ENCODE data around the gene EML1.

The EML1 gene

DNA sequence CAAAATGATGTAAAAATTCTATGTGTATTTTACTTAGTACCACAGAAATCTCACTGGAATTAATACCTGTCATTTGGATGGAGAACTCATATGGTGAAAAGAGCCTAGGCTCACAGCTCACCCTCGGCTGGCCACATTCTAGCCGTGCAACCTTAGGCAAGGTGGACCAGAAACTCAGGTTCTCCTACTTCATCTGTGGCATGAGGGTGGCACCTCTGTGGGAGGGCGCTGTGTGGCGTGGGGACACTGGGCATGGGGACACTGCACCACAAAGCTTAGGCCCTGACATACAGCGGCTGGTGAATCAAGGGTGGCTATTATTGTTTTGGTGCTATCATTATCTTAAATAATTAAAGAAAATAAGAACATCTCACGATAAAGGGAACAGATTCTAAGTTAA is 47.1 kb downstream of the EML1 start:
- H3K27me3 ChIP-seq (ENCODE audit: control insufficient read depth in 5 of 5, insufficient read depth in 4 of 5, low read length in 5 of 5) = no peaks in the 10 kb centered on the region
- H3K9me3 ChIP-seq (ENCODE audit: control insufficient read depth in 5 of 5, low read length in 5 of 5) = no peaks in the 10 kb centered on the region
- no peaks in the 10 kb centered on the region for H3K36me3 ChIP-seq (ENCODE audit: control insufficient read depth in 5 of 5, insufficient read depth in 5 of 5, low read length in 5 of 5)
- no peak overlapping the region for H3K4me3 ChIP-seq (ENCODE audit: low read depth in 1 of 5, low read length in 5 of 5)
- no peak overlapping the region for H3K27ac ChIP-seq (ENCODE audit: low read depth, low read length)
- H3K4me1 ChIP-seq (ENCODE audit: control insufficient read depth in 5 of 5, insufficient read depth in 5 of 5, low read length in 5 of 5) = peaks cover 0 to 3% (median 0%) of the 10 kb centered on the region in 5 donors
- no peak overlapping the region for H3K9ac ChIP-seq (ENCODE audit: low read length in 5 of 5)

DNA sequence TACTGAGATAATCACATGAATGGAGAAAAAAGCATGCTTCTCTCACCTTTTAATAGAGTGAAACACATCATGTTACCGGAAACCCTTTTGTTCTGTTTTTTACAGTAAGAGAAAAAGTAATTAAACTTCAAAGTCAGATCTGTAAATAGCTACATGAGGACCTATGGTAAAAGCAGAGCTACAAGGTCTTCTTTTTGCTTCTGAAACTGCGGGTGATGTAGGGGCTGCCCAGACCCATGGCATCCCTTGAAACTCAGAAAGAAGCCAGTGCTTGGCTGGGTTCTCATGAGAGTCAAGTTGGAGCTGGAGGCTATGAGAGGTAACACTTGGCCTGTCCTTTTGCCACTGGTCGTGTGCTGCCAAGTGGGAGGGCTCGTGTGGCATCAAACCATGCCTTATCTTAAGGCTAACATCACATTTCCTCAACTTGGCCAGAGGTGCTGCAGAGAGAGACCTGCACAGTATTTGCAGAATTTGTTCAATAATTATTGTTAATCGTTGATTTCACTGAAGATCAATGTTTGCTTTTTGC is 47.6 kb downstream of the EML1 start:
- Histone ChIP-seq H3K4me3 (ENCODE audit: low read depth in 1 of 5, low read length in 5 of 5) (no peak overlapping the region), H3K9ac (ENCODE audit: low read length in 5 of 5) (no peak overlapping the region), H3K36me3 (ENCODE audit: control insufficient read depth in 5 of 5, insufficient read depth in 5 of 5, low read length in 5 of 5) (no peaks in the 10 kb centered on the region), H3K27me3 (ENCODE audit: control insufficient read depth in 5 of 5, insufficient read depth in 4 of 5, low read length in 5 of 5) (no peaks in the 10 kb centered on the region), H3K27ac (ENCODE audit: low read depth, low read length) (no peak overlapping the region), H3K4me1 (ENCODE audit: control insufficient read depth in 5 of 5, insufficient read depth in 5 of 5, low read length in 5 of 5) (peaks cover 0 to 3% (median 0%) of the 10 kb centered on the region in 5 donors), H3K9me3 (ENCODE audit: control insufficient read depth in 5 of 5, low read length in 5 of 5) (no peaks in the 10 kb centered on the region)

DNA sequence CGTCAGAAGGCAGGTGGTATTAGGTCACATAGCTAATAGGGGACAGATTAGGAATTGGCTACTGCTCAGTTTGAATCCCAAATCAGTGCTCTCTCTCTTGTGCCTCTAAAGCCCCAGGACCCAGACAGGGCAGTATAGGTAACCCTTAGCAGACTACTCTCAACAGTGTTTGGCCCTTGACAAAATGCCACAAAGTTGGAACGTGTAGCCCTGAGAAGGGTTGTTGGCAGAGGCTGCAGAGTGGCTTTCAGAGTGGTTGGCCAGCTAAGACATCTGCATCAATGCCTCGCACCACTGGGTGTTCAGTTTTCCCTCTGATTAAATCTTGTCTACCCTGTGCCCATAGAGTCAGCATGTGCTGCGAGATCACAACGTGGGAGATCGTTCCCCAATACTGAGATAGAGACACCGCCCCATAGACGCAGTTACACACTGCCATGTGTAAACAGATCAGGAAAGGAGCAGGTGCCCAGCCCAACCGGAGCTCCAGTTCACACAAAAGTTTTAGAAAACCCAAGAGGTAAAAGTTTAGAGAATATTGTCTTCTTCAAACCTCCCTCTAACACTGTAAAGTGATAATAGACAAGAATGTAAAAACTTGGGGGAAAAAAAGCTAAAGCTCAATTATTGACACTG is 48.3 kb downstream of the EML1 start:
- H3K27ac ChIP-seq (ENCODE audit: low read depth, low read length) = no peak overlapping the region

DNA sequence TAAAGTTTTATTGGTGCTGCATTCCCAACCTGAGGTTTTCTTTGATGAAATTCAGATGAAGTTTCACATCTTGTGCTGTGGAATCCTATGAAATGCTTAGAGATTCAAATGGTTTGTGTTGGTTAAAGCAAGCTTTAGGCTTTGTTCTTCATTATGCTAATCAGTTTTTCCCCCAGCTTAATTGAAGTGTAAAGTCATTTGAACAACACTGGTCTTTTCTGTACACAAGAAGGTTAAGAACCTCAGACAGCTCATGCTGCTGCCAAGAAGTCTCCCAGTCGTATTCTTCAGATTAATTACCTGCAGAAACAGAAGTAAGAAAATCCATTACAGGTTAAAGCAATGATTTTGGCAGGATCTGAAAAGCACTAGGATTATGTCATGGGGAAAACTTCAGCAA is 48.9 kb downstream of the EML1 start:
- H3K9ac ChIP-seq (ENCODE audit: low read length in 5 of 5) = no peak overlapping the region
- H3K4me3 ChIP-seq (ENCODE audit: low read depth in 1 of 5, low read length in 5 of 5) = no peak overlapping the region
- H3K4me1 ChIP-seq (ENCODE audit: control insufficient read depth in 5 of 5, insufficient read depth in 5 of 5, low read length in 5 of 5) = peaks cover 0 to 3% (median 0%) of the 10 kb centered on the region in 5 donors
- no peak overlapping the region for H3K27ac ChIP-seq (ENCODE audit: low read depth, low read length)
- H3K36me3 ChIP-seq (ENCODE audit: control insufficient read depth in 5 of 5, insufficient read depth in 5 of 5, low read length in 5 of 5) = no peaks in the 10 kb centered on the region
- peaks cover 0 to 6% (median 1%) of the 10 kb centered on the region in 5 donors for H3K9me3 ChIP-seq (ENCODE audit: control insufficient read depth in 5 of 5, low read length in 5 of 5)
- no peaks in the 10 kb centered on the region for H3K27me3 ChIP-seq (ENCODE audit: control insufficient read depth in 5 of 5, insufficient read depth in 4 of 5, low read length in 5 of 5)

More for the DNA sequence above, 48.3 kb downstream of the EML1 start:
- H3K27me3 ChIP-seq (ENCODE audit: control insufficient read depth in 5 of 5, insufficient read depth in 4 of 5, low read length in 5 of 5) = no peaks in the 10 kb centered on the region
- H3K9me3 ChIP-seq (ENCODE audit: control insufficient read depth in 5 of 5, low read length in 5 of 5) = peaks cover 0 to 2% (median 0%) of the 10 kb centered on the region in 5 donors
- peaks cover 0 to 3% (median 0%) of the 10 kb centered on the region in 5 donors for H3K4me1 ChIP-seq (ENCODE audit: control insufficient read depth in 5 of 5, insufficient read depth in 5 of 5, low read length in 5 of 5)
- no peaks in the 10 kb centered on the region for H3K36me3 ChIP-seq (ENCODE audit: control insufficient read depth in 5 of 5, insufficient read depth in 5 of 5, low read length in 5 of 5)
- H3K9ac ChIP-seq (ENCODE audit: low read length in 5 of 5) = no peak overlapping the region
- H3K4me3 ChIP-seq (ENCODE audit: low read depth in 1 of 5, low read length in 5 of 5) = no peak overlapping the region

DNA sequence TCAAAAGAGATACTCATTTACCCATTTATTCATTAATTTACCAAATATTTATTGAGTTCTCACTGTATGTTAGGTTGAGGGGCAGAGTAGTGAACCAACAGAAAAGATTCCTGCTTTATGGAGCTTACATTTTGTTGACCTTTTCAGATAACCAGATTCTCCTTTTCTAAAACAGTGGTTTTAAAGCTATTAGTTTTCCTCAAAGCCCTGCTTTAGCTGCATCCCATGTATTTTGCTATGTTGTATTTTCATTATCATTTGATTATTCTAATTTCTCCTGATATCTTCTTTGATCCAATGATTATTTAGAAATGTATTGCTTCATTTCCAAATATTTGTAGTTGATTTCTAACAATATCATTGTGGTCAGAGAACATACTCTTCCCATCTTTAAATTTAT is 53.6 kb downstream of the EML1 start:
- Histone ChIP-seq H3K27me3 (ENCODE audit: control insufficient read depth in 5 of 5, insufficient read depth in 4 of 5, low read length in 5 of 5) (no peaks in the 10 kb centered on the region), H3K27ac (ENCODE audit: low read depth, low read length) (no peak overlapping the region), H3K36me3 (ENCODE audit: control insufficient read depth in 5 of 5, insufficient read depth in 5 of 5, low read length in 5 of 5) (peaks cover 0 to 8% (median 3%) of the 10 kb centered on the region in 5 donors), H3K9me3 (ENCODE audit: control insufficient read depth in 5 of 5, low read length in 5 of 5) (peaks cover 0 to 6% (median 3%) of the 10 kb centered on the region in 5 donors), H3K4me1 (ENCODE audit: control insufficient read depth in 5 of 5, insufficient read depth in 5 of 5, low read length in 5 of 5) (no peaks in the 10 kb centered on the region), H3K4me3 (ENCODE audit: low read depth in 1 of 5, low read length in 5 of 5) (no peak overlapping the region), H3K9ac (ENCODE audit: low read length in 5 of 5) (no peak overlapping the region)

DNA sequence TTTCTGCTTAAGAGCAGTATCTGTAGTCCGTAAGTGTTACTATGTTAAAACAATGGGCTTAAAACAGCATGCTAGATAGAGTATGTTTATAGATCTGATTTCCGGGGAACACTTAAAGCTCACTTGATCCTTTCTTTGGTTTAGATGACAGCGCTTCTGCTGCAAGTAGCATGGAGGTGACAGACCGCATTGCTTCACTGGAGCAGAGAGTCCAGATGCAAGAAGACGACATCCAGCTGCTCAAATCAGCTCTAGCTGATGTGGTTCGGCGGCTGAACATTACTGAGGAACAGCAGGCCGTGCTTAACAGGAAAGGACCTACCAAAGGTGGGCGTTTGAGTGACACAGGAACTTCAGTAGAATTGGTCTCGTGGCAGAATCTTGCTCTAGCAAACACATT is 57.5 kb downstream of the EML1 start:
- Histone ChIP-seq H3K4me1 (ENCODE audit: control insufficient read depth in 5 of 5, insufficient read depth in 5 of 5, low read length in 5 of 5) (peaks cover 0 to 2% (median 0%) of the 10 kb centered on the region in 5 donors), H3K27me3 (ENCODE audit: control insufficient read depth in 5 of 5, insufficient read depth in 4 of 5, low read length in 5 of 5) (no peaks in the 10 kb centered on the region), H3K36me3 (ENCODE audit: control insufficient read depth in 5 of 5, insufficient read depth in 5 of 5, low read length in 5 of 5) (peaks cover 0 to 16% (median 7%) of the 10 kb centered on the region in 5 donors), H3K9me3 (ENCODE audit: control insufficient read depth in 5 of 5, low read length in 5 of 5) (peaks cover 0 to 6% (median 3%) of the 10 kb centered on the region in 5 donors), H3K27ac (ENCODE audit: low read depth, low read length) (no peak overlapping the region), H3K4me3 (ENCODE audit: low read depth in 1 of 5, low read length in 5 of 5) (no peak overlapping the region), H3K9ac (ENCODE audit: low read length in 5 of 5) (no peak overlapping the region)

DNA sequence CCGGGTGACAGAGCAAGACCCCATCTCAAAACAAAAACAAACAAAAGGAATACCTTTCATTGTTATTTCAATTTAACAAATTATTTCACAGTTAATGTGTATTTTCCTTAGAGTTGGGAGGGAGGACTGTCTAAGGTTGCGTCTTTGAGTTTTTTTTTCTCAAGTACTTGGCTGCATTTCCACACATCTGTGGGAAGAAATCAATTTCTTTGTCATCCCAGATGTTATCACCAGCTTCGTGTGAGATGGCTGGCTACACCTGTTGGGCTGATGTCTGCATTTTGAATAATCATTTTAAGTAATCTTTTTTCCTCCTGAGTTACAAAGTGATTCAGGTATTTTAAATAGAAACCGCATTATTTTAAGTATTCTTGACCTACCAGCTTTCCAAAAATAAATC is 59.4 kb downstream of the EML1 start:
- H3K9ac ChIP-seq (ENCODE audit: low read length in 5 of 5) = no peak overlapping the region
- H3K9me3 ChIP-seq (ENCODE audit: control insufficient read depth in 5 of 5, low read length in 5 of 5) = no peaks in the 10 kb centered on the region
- H3K27ac ChIP-seq (ENCODE audit: low read depth, low read length) = no peak overlapping the region

DNA sequence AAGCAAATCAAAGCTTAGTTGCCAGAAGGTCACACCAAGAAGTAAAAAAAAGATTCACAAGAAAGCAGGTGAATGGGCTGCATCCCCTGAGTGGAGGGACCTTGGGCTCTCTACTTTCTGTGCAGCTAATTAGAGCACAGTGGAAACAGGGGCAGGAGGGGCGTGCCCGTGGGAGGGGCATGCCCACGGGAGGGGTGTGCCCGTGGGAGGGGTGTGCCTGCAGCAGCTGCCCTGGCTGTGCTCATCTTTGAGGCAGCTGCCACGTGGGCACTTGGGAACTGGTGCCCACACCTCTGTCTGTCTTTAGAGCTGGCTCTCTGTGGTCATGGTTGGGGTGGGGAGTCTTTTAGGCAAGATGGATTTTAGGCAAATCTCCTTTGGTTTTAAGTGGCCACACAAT is 60.0 kb downstream of the EML1 start:
- Histone ChIP-seq H3K4me1 (ENCODE audit: control insufficient read depth in 5 of 5, insufficient read depth in 5 of 5, low read length in 5 of 5) (peaks cover 0 to 2% (median 0%) of the 10 kb centered on the region in 5 donors), H3K36me3 (ENCODE audit: control insufficient read depth in 5 of 5, insufficient read depth in 5 of 5, low read length in 5 of 5) (peaks cover 0 to 16% (median 7%) of the 10 kb centered on the region in 5 donors), H3K9me3 (ENCODE audit: control insufficient read depth in 5 of 5, low read length in 5 of 5) (no peaks in the 10 kb centered on the region), H3K27me3 (ENCODE audit: control insufficient read depth in 5 of 5, insufficient read depth in 4 of 5, low read length in 5 of 5) (no peaks in the 10 kb centered on the region), H3K4me3 (ENCODE audit: low read depth in 1 of 5, low read length in 5 of 5) (no peak overlapping the region), H3K9ac (ENCODE audit: low read length in 5 of 5) (no peak overlapping the region), H3K27ac (ENCODE audit: low read depth, low read length) (no peak overlapping the region)

More for the DNA sequence above, 59.4 kb downstream of the EML1 start:
- H3K4me1 ChIP-seq (ENCODE audit: control insufficient read depth in 5 of 5, insufficient read depth in 5 of 5, low read length in 5 of 5) = peaks cover 0 to 2% (median 0%) of the 10 kb centered on the region in 5 donors
- no peaks in the 10 kb centered on the region for H3K27me3 ChIP-seq (ENCODE audit: control insufficient read depth in 5 of 5, insufficient read depth in 4 of 5, low read length in 5 of 5)
- H3K36me3 ChIP-seq (ENCODE audit: control insufficient read depth in 5 of 5, insufficient read depth in 5 of 5, low read length in 5 of 5) = peaks cover 0 to 16% (median 7%) of the 10 kb centered on the region in 5 donors
- H3K4me3 ChIP-seq (ENCODE audit: low read depth in 1 of 5, low read length in 5 of 5) = no peak overlapping the region

DNA sequence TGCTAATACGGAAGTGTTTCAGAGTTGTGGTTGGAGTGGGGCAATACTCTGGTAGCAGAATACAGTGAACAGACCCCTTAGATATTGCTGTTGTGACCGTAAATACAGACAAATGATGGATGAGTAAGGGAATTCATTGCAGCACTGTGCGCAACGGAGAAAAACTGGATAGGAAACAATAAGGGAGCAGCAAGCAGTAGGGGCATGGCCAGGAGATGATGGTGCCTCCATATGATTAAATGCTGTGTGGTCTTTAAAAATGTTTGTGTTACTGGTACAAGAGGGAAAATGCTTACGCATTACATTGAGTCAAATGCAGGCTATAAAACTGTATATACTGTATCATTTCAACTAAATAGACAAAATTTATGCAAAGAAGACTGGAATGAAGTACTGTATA is 61.6 kb downstream of the EML1 start:
- no peak overlapping the region for H3K9ac ChIP-seq (ENCODE audit: low read length in 5 of 5)
- no peaks in the 10 kb centered on the region for H3K27me3 ChIP-seq (ENCODE audit: control insufficient read depth in 5 of 5, insufficient read depth in 4 of 5, low read length in 5 of 5)
- peaks cover 0 to 19% (median 9%) of the 10 kb centered on the region in 5 donors for H3K36me3 ChIP-seq (ENCODE audit: control insufficient read depth in 5 of 5, insufficient read depth in 5 of 5, low read length in 5 of 5)
- no peak overlapping the region for H3K27ac ChIP-seq (ENCODE audit: low read depth, low read length)
- H3K9me3 ChIP-seq (ENCODE audit: control insufficient read depth in 5 of 5, low read length in 5 of 5) = no peaks in the 10 kb centered on the region
- no peak overlapping the region for H3K4me3 ChIP-seq (ENCODE audit: low read depth in 1 of 5, low read length in 5 of 5)
- peaks cover 0 to 2% (median 0%) of the 10 kb centered on the region in 5 donors for H3K4me1 ChIP-seq (ENCODE audit: control insufficient read depth in 5 of 5, insufficient read depth in 5 of 5, low read length in 5 of 5)

DNA sequence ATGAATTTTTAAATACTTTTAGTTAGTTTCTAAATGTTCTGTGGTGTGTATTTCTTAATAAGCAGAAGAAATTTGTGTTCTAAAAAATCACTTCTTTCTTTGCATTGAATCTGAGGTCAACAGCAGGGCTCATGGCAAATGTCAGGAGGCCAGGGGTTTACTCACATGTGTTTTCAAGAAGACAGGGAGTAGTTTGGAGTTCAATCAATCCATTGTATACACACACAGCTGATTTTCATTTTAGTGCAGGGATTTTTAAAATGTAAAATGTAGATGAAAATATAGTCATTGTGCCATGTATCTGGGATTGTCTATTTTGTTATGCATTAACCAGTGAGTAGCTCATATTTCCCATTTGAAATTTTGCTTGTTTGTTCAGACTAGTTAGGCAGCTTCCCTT is 62.1 kb downstream of the EML1 start:
- Histone ChIP-seq H3K9ac (ENCODE audit: low read length in 5 of 5) (no peak overlapping the region), H3K36me3 (ENCODE audit: control insufficient read depth in 5 of 5, insufficient read depth in 5 of 5, low read length in 5 of 5) (peaks cover 0 to 19% (median 10%) of the 10 kb centered on the region in 5 donors), H3K4me3 (ENCODE audit: low read depth in 1 of 5, low read length in 5 of 5) (no peak overlapping the region), H3K27ac (ENCODE audit: low read depth, low read length) (no peak overlapping the region), H3K9me3 (ENCODE audit: control insufficient read depth in 5 of 5, low read length in 5 of 5) (no peaks in the 10 kb centered on the region), H3K4me1 (ENCODE audit: control insufficient read depth in 5 of 5, insufficient read depth in 5 of 5, low read length in 5 of 5) (peaks cover 0 to 2% (median 0%) of the 10 kb centered on the region in 5 donors), H3K27me3 (ENCODE audit: control insufficient read depth in 5 of 5, insufficient read depth in 4 of 5, low read length in 5 of 5) (no peaks in the 10 kb centered on the region)

Measured in subcutaneous abdominal adipose tissue (tissue), 5 donors.